ENCODE data around the gene TNC.
"Not testable (repeated sequence)": the region's sequence is repeated elsewhere in the genome, so short reads cannot be mapped to it uniquely, and the experiment has no call there.

Gene TNC

GRCh38 chr9:115135821-115136778 lies 18.1 kb upstream of the TNC start:
- Histone ChIP-seq H3K27ac (ENCODE audit: low read length) (no peak overlapping the region), H3K27me3 (ENCODE audit: control insufficient read depth, insufficient read depth, low read length) (no peaks in the 10 kb centered on the region), H3K4me1 (ENCODE audit: control insufficient read depth, insufficient read depth, low read length) (no peaks in the 10 kb centered on the region), H3K36me3 (ENCODE audit: control insufficient read depth, insufficient read depth, low read length) (no peaks in the 10 kb centered on the region), H3K4me3 (ENCODE audit: low read length) (no peak overlapping the region), H3K9me3 (ENCODE audit: control insufficient read depth, insufficient read depth, low read length) (no peaks in the 10 kb centered on the region)
- WGBS (ENCODE audit: insufficient coverage, insufficient read length), result no CpG with 5 or more reads among the region's 8 CpGs
- DNase-seq (ENCODE audit: low read depth, low spot score), result no peak

GRCh38 chr9:115134941-115135340 lies 17.0 kb upstream of the TNC start:
- Histone ChIP-seq H3K36me3 (ENCODE audit: control insufficient read depth, insufficient read depth, low read length) (no peaks in the 10 kb centered on the region), H3K9me3 (ENCODE audit: control insufficient read depth, insufficient read depth, low read length) (no peaks in the 10 kb centered on the region), H3K27ac (ENCODE audit: low read length) (no peak overlapping the region), H3K27me3 (ENCODE audit: control insufficient read depth, insufficient read depth, low read length) (no peaks in the 10 kb centered on the region), H3K4me1 (ENCODE audit: control insufficient read depth, insufficient read depth, low read length) (no peaks in the 10 kb centered on the region), H3K4me3 (ENCODE audit: low read length) (no peak overlapping the region)
- WGBS (ENCODE audit: insufficient coverage, insufficient read length), result no CpG with 5 or more reads among the region's 4 CpGs
- no peak for DNase-seq (ENCODE audit: low read depth, low spot score)

GRCh38 chr9:115133649-115134048 lies 15.7 kb upstream of the TNC start:
- no CpG with 5 or more reads among the region's 2 CpGs for WGBS (ENCODE audit: insufficient coverage, insufficient read length)
- H3K27me3 ChIP-seq (ENCODE audit: control insufficient read depth, insufficient read depth, low read length), result no peaks in the 10 kb centered on the region
- H3K36me3 ChIP-seq (ENCODE audit: control insufficient read depth, insufficient read depth, low read length), result no peaks in the 10 kb centered on the region
- no peak overlapping the region for H3K27ac ChIP-seq (ENCODE audit: low read length)
- H3K4me3 ChIP-seq (ENCODE audit: low read length), result no peak overlapping the region
- H3K9me3 ChIP-seq (ENCODE audit: control insufficient read depth, insufficient read depth, low read length), result no peaks in the 10 kb centered on the region
- H3K4me1 ChIP-seq (ENCODE audit: control insufficient read depth, insufficient read depth, low read length), result no peaks in the 10 kb centered on the region
- DNase-seq (ENCODE audit: low read depth, low spot score), result no peak

- WGBS (ENCODE audit: insufficient coverage, insufficient read length), result no CpG with 5 or more reads among the region's 12 CpGs
- Histone ChIP-seq H3K27ac (ENCODE audit: low read length) (no peak overlapping the region), H3K27me3 (ENCODE audit: control insufficient read depth, insufficient read depth, low read length) (no peaks in the 10 kb centered on the region), H3K9me3 (ENCODE audit: control insufficient read depth, insufficient read depth, low read length) (no peaks in the 10 kb centered on the region), H3K4me3 (ENCODE audit: low read length) (no peak overlapping the region), H3K4me1 (ENCODE audit: control insufficient read depth, insufficient read depth, low read length) (no peaks in the 10 kb centered on the region), H3K36me3 (ENCODE audit: control insufficient read depth, insufficient read depth, low read length) (no peaks in the 10 kb centered on the region)
- no peak for DNase-seq (ENCODE audit: low read depth, low spot score)
Measured at GRCh38 chr9:115132648-115133047, 14.7 kb upstream of the TNC start.

- Histone ChIP-seq H3K27me3 (ENCODE audit: control insufficient read depth, insufficient read depth, low read length) (no peaks in the 10 kb centered on the region), H3K4me3 (ENCODE audit: low read length) (no peak overlapping the region), H3K4me1 (ENCODE audit: control insufficient read depth, insufficient read depth, low read length) (no peaks in the 10 kb centered on the region), H3K36me3 (ENCODE audit: control insufficient read depth, insufficient read depth, low read length) (no peaks in the 10 kb centered on the region), H3K9me3 (ENCODE audit: control insufficient read depth, insufficient read depth, low read length) (no peaks in the 10 kb centered on the region), H3K27ac (ENCODE audit: low read length) (no peak overlapping the region)
- no peak for DNase-seq (ENCODE audit: low read depth, low spot score)
- no CpG with 5 or more reads among the region's 3 CpGs for WGBS (ENCODE audit: insufficient coverage, insufficient read length)
Measured at GRCh38 chr9:115130176-115130575, 12.2 kb upstream of the TNC start.

- not testable (repeated sequence) for H3K27me3 ChIP-seq (ENCODE audit: control insufficient read depth, insufficient read depth, low read length); H3K4me3 ChIP-seq (ENCODE audit: low read length); H3K36me3 ChIP-seq (ENCODE audit: control insufficient read depth, insufficient read depth, low read length); H3K27ac ChIP-seq (ENCODE audit: low read length); H3K4me1 ChIP-seq (ENCODE audit: control insufficient read depth, insufficient read depth, low read length); DNase-seq (ENCODE audit: low read depth, low spot score); H3K9me3 ChIP-seq (ENCODE audit: control insufficient read depth, insufficient read depth, low read length)
- no CpG with 5 or more reads among the region's 6 CpGs for WGBS (ENCODE audit: insufficient coverage, insufficient read length)
Measured at GRCh38 chr9:115128726-115129125, 10.8 kb upstream of the TNC start.

- no peaks in the 10 kb centered on the region for H3K4me1 ChIP-seq (ENCODE audit: control insufficient read depth, insufficient read depth, low read length)
- no CpG with 5 or more reads among the region's 4 CpGs for WGBS (ENCODE audit: insufficient coverage, insufficient read length)
- no peak for DNase-seq (ENCODE audit: low read depth, low spot score)
- no peaks in the 10 kb centered on the region for H3K36me3 ChIP-seq (ENCODE audit: control insufficient read depth, insufficient read depth, low read length)
- H3K9me3 ChIP-seq (ENCODE audit: control insufficient read depth, insufficient read depth, low read length), result no peaks in the 10 kb centered on the region
- H3K4me3 ChIP-seq (ENCODE audit: low read length), result no peak overlapping the region
- no peak overlapping the region for H3K27ac ChIP-seq (ENCODE audit: low read length)
- no peaks in the 10 kb centered on the region for H3K27me3 ChIP-seq (ENCODE audit: control insufficient read depth, insufficient read depth, low read length)
Measured at GRCh38 chr9:115127191-115127817, 9.3 kb upstream of the TNC start.

- no CpG with 5 or more reads among the region's 2 CpGs for WGBS (ENCODE audit: insufficient coverage, insufficient read length)
- H3K27ac ChIP-seq (ENCODE audit: low read length), result no peak overlapping the region
Measured at GRCh38 chr9:115126404-115126803, 8.4 kb upstream of the TNC start.

GRCh38 chr9:115122937-115123336 lies 5.0 kb upstream of the TNC start:
- DNase-seq (ENCODE audit: low read depth, low spot score), result no peak
- H3K36me3 ChIP-seq (ENCODE audit: control insufficient read depth, insufficient read depth, low read length), result no peaks in the 10 kb centered on the region
- H3K27ac ChIP-seq (ENCODE audit: low read length), result no peak overlapping the region
- H3K27me3 ChIP-seq (ENCODE audit: control insufficient read depth, insufficient read depth, low read length), result peaks cover 4% of the 10 kb centered on the region; the same call in 1 of the 2 replicates
- H3K4me1 ChIP-seq (ENCODE audit: control insufficient read depth, insufficient read depth, low read length), result 0 out of 2 replicates have a peak, but pooled peaks cover under 1% of the 10 kb centered on the region
- no CpG with 5 or more reads among the region's 5 CpGs for WGBS (ENCODE audit: insufficient coverage, insufficient read length)
- H3K4me3 ChIP-seq (ENCODE audit: low read length), result no peak overlapping the region
- H3K9me3 ChIP-seq (ENCODE audit: control insufficient read depth, insufficient read depth, low read length), result no peaks in the 10 kb centered on the region

More at GRCh38 chr9:115126404-115126803, 8.4 kb upstream of the TNC start:
- Histone ChIP-seq H3K4me1 (ENCODE audit: control insufficient read depth, insufficient read depth, low read length) (no peaks in the 10 kb centered on the region), H3K27me3 (ENCODE audit: control insufficient read depth, insufficient read depth, low read length) (no peaks in the 10 kb centered on the region; the same call in 1 of the 2 replicates), H3K4me3 (ENCODE audit: low read length) (no peak overlapping the region), H3K36me3 (ENCODE audit: control insufficient read depth, insufficient read depth, low read length) (no peaks in the 10 kb centered on the region), H3K9me3 (ENCODE audit: control insufficient read depth, insufficient read depth, low read length) (no peaks in the 10 kb centered on the region)
- no peak for DNase-seq (ENCODE audit: low read depth, low spot score)

GRCh38 chr9:115121181-115121580 lies 3.2 kb upstream of the TNC start:
- no peak overlapping the region for H3K27ac ChIP-seq (ENCODE audit: low read length)
- no peak for DNase-seq (ENCODE audit: low read depth, low spot score)

More at GRCh38 chr9:115121181-115121580, 3.2 kb upstream of the TNC start:
- Histone ChIP-seq H3K9me3 (ENCODE audit: control insufficient read depth, insufficient read depth, low read length) (no peaks in the 10 kb centered on the region), H3K4me3 (ENCODE audit: low read length) (no peak overlapping the region), H3K27me3 (ENCODE audit: control insufficient read depth, insufficient read depth, low read length) (peaks cover 17% of the 10 kb centered on the region), H3K4me1 (ENCODE audit: control insufficient read depth, insufficient read depth, low read length) (0 out of 2 replicates have a peak, but pooled peaks cover 2% of the 10 kb centered on the region), H3K36me3 (ENCODE audit: control insufficient read depth, insufficient read depth, low read length) (no peaks in the 10 kb centered on the region)

Measured in iPS DF 6.9 (cell line).